ENCODE measurements around the gene TNIP1. TPM values are rescaled to one million over a fixed set of nuclear protein-coding genes. Genes with fewer than 3 reads are reported as not detected.
A peak's percentile ranks its signal among the peaks of the same experiment; 100 is the strongest.

Gene TNIP1
- total RNA-seq, 4 donors from 2014 or later = 112 to 228 (median 188) TPM

DNA sequence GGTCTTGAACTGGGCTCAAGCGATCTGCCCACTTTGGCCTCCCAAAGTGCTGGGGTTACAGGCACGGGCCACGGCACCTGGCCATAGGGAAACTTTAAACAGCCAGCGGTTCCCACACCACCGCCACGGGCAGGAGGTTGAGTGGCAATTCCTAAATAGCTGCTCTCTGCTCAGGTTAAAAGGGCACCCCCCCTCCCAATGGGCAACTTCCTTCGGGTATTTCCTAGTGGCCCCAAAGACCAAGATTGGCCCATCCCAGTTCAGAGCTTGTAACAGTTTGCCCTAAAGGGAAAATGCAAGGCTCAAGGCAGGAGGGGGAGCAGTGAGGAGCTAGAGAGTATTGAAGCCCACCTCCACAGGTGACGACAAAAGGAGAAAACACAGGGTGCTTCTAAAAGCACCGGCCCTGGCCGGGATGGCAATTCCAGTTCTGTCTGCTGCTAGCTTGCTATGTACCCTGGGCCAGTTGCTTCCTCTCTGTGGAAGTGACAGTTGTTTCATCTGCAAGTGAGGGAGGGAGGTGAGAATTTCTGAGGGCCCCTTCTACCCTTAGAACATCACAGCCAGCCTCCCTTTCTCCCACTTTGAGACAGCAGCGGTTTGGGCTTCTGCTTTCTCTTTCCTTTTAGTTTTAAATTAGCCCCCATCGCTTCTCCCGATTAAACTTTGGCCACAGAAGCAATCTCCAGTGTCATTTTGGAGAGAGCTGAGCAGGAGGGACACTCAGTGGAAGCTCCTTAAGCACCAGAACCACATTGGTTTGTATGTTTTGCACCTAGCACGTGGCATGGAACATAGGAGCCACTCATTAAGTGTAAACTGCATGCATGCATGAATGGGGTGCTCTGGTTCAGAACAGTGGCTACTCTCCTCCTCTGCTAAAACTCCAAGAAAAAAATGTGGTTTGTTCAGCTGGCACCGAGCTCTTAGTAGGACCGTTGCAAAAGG is 17.3 kb upstream of the TNIP1 start:
- H3K27ac ChIP-seq = no peak overlapping the region
- TF ChIP-seq POLR2A (IDR thresholded peaks at IDR 0.05) = no peak
- TF ChIP-seq, protein P1, sequence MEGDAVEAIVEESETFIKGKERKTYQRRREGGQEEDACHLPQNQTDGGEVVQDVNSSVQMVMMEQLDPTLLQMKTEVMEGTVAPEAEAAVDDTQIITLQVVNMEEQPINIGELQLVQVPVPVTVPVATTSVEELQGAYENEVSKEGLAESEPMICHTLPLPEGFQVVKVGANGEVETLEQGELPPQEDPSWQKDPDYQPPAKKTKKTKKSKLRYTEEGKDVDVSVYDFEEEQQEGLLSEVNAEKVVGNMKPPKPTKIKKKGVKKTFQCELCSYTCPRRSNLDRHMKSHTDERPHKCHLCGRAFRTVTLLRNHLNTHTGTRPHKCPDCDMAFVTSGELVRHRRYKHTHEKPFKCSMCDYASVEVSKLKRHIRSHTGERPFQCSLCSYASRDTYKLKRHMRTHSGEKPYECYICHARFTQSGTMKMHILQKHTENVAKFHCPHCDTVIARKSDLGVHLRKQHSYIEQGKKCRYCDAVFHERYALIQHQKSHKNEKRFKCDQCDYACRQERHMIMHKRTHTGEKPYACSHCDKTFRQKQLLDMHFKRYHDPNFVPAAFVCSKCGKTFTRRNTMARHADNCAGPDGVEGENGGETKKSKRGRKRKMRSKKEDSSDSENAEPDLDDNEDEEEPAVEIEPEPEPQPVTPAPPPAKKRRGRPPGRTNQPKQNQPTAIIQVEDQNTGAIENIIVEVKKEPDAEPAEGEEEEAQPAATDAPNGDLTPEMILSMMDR (IDR thresholded peaks at IDR 0.05 in 4 of 5, conservative IDR thresholded peaks at IDR 0.05 in 1 of 5) = no peak
- H3K36me3 ChIP-seq = no peaks in the 10 kb centered on the region
- H3K27me3 ChIP-seq = no peaks in the 10 kb centered on the region
- no peaks in the 10 kb centered on the region for H3K9me3 ChIP-seq
- H3K4me3 ChIP-seq = no peak overlapping the region
- no peak for DNase-seq
- intact Hi-C loops (cut with DNase I; ENCODE audit: low total_unique reads) = no loop called here
- in situ Hi-C loops (cut with MboI; ENCODE audit: low sequenced_read_pairs in 4 of 4) = loop anchor here in 1 of 4 donors (10.0 kb wide), 1 partner anchor 93 kb away; no protein-coding TSS in a partner anchor
- no peak for ATAC-seq
- peaks cover 46 to 60% of the 10 kb centered on the region in 2 donors for H3K4me1 ChIP-seq

DNA sequence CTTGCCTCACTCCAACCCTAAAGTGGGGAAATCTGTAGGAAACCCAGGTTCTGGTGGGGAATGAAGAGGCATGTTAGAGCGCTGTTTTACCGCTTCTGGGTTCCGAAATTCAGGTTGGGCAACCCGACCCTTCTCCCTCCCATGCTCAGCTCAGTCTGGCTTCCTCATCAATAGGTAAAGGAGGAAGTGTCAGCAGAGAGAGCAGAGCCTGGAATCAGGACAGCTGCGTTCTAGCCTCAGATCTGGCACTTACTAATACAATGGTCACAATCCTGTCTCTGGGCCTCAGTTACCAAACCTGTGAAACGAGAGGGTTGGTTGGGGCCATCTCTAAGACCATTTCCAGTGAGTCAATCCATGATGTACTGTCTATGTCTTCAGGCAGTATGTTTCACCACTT is 16.2 kb upstream of the TNIP1 start:
- TF ChIP-seq, protein P1 (IDR thresholded peaks at IDR 0.05 in 4 of 5, conservative IDR thresholded peaks at IDR 0.05 in 1 of 5) = no peak
- no peak for TF ChIP-seq POLR2A (IDR thresholded peaks at IDR 0.05)
- ATAC-seq (no peak), DNase-seq (no peak)
- H3K4me1 ChIP-seq = peaks cover 51 to 64% of the 10 kb centered on the region in 2 donors
- no peaks in the 10 kb centered on the region for H3K9me3 ChIP-seq
- intact Hi-C loops (cut with DNase I; ENCODE audit: low total_unique reads) (no loop called here), in situ Hi-C loops (cut with MboI; ENCODE audit: low sequenced_read_pairs in 4 of 4) (loop anchor here in 1 of 4 donors (10.0 kb wide), 1 partner anchor 92 kb away; no protein-coding TSS in a partner anchor)
- H3K27me3 ChIP-seq = no peaks in the 10 kb centered on the region
- no peak overlapping the region for H3K27ac ChIP-seq
- H3K4me3 ChIP-seq = no peak overlapping the region
- H3K36me3 ChIP-seq = no peaks in the 10 kb centered on the region

DNA sequence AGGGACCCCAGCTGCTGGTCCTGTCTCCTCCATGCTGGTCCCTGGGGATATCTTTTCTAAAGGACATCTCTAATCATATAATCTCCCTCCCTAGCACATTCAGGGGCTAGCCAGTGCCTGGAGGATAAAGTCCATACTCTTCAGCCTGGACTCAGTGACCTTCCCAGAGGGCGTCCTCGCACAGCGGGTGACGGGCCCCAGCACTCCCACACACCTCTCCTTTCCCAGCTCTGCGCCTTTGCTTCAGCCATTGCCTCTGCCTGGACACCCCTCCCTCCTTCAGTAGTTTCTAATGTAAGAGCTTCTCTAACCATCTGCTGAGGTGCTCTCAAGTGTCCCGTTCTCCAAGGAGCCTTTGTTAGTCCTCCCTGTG is 15.2 kb upstream of the TNIP1 start:
- peaks cover 40 to 55% of the 10 kb centered on the region in 2 donors for H3K4me1 ChIP-seq
- in situ Hi-C loops (cut with MboI; ENCODE audit: low sequenced_read_pairs in 4 of 4) = loop anchor here in 1 of 4 donors (10.0 kb wide), 1 partner anchor 91 kb away; no protein-coding TSS in a partner anchor

DNA sequence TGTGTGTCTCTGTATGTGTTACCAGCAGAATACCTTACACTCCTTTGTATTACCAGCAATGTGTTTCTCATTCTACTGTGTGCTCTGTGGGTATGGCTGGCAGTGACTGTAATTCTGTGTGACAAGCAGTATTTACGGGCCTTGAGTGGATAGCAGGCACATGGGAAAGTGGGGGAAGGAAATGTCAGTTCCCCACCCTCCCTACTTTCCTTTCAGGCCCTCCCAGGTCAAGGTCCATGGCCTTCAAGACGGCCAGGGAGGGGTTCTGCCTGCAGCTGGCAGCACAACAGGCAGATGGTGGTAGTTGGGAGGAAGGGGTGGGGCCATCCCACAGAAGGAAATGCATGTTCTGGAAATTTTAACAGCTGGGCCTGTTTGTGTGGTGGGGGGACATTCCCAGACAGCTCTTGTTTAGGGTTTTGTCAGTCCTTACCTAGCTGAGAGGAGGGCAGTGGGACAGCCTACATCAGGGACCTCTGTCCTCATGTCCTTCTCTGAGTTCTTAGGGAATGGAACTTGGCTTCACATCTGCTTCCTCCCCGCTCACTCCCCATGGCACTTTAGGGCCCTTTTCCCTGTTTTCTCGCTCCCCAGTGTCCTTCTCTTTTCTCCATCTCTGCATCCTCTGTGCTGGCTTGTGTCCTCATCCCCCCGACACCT is 14.6 kb upstream of the TNIP1 start:
- Histone ChIP-seq H3K4me1 (peaks cover 35 to 49% of the 10 kb centered on the region in 2 donors), H3K27ac (peak overlapping the region; percentile 39 to 73 (median 72))

More for the DNA sequence above, 15.2 kb upstream of the TNIP1 start:
- no peaks in the 10 kb centered on the region for H3K36me3 ChIP-seq
- no peak for ATAC-seq
- intact Hi-C loops (cut with DNase I; ENCODE audit: low total_unique reads) = no loop called here
- peak overlapping the region; percentile 39 to 73 (median 72) for H3K27ac ChIP-seq
- no peak overlapping the region for H3K4me3 ChIP-seq
- TF ChIP-seq, protein P1 (IDR thresholded peaks at IDR 0.05 in 4 of 5, conservative IDR thresholded peaks at IDR 0.05 in 1 of 5) = no peak
- no peak for TF ChIP-seq POLR2A (IDR thresholded peaks at IDR 0.05)
- H3K27me3 ChIP-seq = no peaks in the 10 kb centered on the region
- no peaks in the 10 kb centered on the region for H3K9me3 ChIP-seq
- no peak for DNase-seq

More for the DNA sequence above, 14.6 kb upstream of the TNIP1 start:
- intact Hi-C loops (cut with DNase I; ENCODE audit: low total_unique reads) = no loop called here
- DNase-seq (no peak), ATAC-seq (no peak)
- H3K36me3 ChIP-seq = no peaks in the 10 kb centered on the region
- TF ChIP-seq POLR2A (IDR thresholded peaks at IDR 0.05) = no peak
- TF ChIP-seq, protein P1 (IDR thresholded peaks at IDR 0.05 in 4 of 5, conservative IDR thresholded peaks at IDR 0.05 in 1 of 5) = no peak
- no peaks in the 10 kb centered on the region for H3K9me3 ChIP-seq
- in situ Hi-C loops (cut with MboI; ENCODE audit: low sequenced_read_pairs in 4 of 4) = loop anchor here in 1 of 4 donors (10.0 kb wide), 1 partner anchor 91 kb away; no protein-coding TSS in a partner anchor
- H3K27me3 ChIP-seq = no peaks in the 10 kb centered on the region
- no peak overlapping the region for H3K4me3 ChIP-seq

Data from gastrocnemius medialis (tissue), 4 donors.